ENCODE results near the gene FAM83E.
"Not testable (repeated sequence)": the region's sequence is repeated elsewhere in the genome, so short reads cannot be mapped to it uniquely, and the experiment has no call there.

FAM83E gene

DNA sequence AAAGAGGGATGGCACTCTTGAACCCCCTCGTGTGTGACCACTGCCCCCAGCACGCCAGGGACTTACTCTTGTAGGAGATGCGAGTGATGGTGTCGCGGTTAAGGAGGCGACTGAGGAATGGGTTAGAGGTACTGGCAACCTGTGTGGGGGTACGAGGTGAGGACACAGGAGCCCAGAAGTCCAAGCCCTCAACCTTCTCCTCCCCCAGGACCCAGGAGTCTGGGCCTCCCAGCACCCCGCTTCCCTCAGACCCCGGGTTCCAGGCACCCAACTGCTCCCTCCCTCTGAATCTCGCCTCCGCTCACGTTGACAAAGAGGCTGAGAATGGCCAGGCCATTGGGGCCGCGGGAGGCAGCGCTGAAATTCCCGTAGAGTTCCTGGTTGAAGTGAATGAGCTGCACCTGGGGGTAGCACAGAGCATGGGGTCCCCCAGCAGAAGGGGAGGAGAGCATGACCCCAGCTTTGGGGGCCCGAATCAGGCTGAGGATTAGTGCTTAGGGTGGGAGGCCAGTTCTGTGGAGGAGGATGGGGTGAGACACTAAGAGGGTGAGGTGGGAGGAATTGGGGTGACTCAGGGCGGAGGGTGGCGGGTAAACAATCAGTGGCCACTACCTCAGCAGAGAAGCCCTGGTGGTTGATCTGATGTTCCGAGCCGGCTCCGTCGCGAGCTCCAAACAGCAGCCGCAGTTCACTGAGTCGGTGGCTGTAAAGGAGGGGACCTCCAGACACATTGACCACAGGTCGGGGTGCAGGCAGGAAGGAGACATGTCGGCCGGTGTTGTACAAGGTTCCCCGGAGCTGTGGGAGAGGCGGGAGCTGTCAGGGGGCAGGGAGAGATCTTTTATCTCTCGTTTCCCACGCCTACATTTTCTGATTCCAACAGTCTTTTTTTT is 24.9 kb upstream of the FAM83E start:
- DNase-seq = no peak

DNA sequence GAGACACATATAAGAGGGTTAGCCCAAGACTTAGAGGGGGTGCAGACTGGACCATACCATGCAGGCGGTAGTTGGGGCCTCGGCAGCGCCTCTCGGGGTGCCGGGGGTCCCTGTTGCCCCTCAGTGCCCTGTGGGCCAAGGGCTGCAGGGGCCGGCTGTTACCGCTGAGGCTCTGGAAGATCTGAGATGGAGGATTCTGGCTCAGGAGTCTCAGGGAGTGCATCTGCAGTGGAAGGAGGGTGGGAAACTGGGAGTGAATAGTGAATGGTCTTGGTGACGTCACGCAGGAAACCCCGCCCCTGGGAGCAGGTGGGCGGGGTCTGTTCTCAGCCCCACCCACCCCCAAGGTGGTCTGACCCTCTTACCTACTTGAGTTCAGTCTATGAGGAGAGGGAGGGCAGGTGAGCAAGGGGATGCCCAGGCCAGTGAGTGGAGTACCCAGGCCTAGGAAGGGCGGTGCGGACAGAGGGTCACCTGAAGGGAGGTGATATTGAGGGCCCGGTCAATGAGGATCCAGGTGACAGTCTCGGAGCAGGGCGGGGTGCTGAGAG is 24.0 kb upstream of the FAM83E start:
- DNase-seq = no peak

DNA sequence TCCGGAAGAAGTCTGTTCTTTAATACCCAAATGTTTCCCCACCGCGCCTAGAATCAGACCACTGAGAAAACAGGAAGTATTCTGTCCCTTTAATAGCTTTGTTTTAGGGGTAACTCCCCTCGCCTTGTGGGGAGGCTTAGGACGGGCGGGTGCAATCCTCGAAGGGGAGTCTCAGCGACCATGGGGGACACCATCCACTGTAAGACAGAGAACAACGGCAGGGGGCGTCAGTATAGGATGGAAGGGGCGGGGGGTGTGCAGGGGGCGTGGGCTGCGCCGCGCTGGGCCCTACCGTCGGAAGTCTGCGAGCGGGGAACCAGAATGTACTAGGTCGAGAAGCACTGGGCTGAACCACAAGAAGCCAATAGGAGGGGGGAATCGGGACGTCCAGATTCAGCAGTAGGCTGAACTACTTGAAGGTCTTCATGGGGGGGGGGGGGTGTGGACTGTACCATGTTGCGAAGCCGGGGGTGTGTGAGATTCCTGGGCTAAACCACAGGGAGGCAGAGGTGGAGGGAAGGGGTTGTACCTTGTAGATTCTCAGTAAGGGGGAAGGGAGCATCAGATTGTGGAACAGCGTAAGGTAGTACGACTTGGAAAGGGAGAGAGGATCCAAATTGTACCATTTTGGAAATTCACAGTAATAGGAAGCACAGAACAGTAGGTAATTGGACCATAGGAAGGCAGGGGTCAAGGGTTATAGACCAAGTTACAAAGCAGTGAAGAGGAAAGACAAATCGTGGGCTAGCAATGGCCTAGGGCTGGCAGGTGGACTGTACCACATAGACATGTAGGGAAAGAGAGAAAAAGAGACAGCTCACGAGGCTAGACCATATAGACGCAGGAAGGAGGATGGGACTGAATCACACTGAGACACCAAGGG is 23.3 kb upstream of the FAM83E start:
- DNase-seq = peak; percentile 77

DNA sequence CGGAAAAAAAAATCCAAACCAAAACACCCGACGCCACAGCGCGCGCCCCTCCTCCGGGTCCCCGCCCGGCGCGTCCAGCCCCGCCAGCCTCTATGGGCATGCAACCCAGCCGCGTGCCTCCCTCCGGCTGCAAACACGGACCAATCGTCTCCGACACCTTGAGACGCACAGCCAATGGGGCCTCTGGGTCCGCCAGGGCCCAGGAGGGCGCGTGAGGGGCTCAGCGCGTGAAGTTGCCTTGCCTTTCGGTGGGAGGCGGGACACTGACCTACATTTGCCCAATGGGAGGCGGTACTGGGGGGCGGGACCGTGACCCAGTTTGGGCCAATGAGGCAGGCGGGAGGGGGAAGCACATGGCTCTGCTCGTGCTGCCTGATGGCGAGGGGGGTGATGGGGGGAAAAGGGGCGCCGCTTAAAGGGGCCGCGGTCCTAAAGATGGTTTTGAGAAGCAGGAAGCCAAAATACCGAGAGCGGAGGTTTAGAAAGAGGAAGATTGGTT is 22.6 kb upstream of the FAM83E start:
- peak; percentile 98 for DNase-seq

DNA sequence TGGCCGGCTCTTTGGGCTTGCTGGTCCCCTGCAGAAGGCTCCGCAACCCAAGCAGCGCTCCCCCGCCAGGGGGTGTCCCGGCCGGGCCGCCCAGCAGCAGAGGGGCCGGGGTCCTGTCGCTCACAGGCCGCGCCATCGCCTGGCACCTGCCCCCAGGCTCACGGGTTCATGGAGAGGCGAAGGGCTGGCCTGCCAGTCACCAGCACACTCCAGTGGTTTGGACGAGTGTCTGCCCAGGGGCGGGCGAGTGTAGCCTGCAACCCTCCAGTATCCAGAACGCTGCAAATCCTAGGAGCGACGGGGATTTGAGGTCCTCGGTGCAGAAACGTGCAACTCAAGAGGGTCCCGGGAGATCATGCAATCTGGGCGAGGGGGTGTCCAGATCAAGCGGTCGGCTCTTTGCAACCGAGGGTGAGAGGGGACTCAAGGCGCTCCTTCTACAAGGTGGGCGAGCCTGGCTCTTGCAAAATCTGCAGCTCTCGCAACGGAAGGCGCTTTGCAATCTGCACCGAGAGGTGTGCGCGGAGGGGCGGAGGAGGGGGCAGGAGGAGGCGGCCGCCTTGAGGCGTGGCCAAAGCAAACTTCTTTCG is 22.1 kb upstream of the FAM83E start, which contains the start of gene DBP:
Gene DBP, minus strand, starts transcription at position 521 of the 590 bp plus-strand sequence. Its CDS starts 385 bp downstream, at position 136.
- DNase-seq = peak; percentile 33

DNA sequence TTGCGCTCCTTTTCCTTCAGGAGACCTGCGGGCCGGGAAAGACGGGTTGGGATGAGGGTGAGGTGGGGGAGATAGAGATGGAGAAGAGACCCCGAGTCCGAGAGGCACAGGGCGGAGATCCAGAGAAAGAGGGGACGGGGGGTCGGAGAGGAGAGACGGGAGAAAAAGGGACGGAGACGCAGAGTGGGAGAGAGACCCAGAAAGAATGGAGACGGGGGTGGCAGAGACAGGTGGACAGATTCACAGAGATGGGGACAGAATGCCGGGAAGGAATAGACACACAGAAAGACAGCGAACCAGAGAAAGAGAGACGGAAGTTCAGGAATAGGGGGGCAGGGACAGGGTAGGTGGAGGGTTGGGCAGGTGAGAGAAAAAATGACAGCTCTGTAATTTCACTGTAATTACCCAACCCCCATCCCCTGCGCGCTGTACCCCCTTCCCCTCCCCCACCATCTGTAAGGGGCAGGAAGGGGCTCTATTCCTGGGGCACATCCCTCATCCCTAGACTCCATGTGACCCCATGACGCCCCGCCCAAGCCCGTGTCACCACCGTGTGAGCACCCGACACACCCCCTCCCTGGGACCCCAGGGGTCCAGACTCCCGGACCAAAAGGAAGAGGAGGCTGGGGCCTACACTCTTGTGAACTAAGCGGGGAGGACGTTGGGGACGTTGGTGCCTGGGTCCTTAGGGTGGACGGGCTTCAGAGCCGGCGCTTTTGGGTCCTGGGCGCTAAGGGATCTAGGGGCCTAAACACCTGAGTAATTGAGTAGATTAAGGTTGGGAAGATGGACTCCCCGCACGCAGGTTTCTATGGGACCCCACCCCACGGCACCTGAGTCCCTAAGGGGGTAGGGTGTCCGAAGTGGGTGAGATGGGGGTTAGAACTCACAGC is 21.3 kb upstream of the FAM83E start:
- no peak for DNase-seq

DNA sequence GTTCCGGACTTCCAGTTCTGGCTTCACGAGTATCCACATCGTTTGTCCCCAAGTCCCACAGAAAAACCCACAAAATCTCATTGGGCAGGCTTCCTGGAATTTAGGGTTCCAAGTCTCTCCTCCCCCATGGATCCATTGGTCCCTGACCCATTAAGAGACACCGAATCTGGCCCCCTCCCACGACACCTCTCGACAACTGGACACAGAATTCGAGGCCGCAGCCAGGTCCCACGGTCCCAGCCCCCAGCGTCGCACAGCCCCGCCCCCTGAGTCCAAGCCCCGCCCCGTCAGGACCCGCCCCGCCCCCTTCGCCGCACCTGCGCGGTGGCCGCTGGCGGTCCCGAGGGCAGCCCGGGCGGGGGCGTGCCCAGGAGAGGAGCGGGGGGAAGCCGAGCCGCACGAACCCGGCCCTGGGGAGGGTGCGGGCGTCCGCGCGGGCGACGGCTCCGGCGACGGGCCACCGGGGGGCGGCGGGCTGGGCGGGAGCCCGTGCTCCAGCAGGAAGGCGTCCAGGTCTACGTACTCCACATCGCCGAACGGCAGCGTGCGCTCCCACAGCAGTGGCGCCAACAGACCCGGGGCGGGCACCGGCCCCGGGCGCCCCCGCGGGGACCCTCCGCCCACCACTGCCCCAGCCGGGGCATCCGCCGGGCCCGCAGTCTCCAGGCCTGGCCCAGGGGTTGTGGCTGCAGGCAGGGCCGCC is 20.5 kb upstream of the FAM83E start:
- peak; percentile 74 for DNase-seq

DNA sequence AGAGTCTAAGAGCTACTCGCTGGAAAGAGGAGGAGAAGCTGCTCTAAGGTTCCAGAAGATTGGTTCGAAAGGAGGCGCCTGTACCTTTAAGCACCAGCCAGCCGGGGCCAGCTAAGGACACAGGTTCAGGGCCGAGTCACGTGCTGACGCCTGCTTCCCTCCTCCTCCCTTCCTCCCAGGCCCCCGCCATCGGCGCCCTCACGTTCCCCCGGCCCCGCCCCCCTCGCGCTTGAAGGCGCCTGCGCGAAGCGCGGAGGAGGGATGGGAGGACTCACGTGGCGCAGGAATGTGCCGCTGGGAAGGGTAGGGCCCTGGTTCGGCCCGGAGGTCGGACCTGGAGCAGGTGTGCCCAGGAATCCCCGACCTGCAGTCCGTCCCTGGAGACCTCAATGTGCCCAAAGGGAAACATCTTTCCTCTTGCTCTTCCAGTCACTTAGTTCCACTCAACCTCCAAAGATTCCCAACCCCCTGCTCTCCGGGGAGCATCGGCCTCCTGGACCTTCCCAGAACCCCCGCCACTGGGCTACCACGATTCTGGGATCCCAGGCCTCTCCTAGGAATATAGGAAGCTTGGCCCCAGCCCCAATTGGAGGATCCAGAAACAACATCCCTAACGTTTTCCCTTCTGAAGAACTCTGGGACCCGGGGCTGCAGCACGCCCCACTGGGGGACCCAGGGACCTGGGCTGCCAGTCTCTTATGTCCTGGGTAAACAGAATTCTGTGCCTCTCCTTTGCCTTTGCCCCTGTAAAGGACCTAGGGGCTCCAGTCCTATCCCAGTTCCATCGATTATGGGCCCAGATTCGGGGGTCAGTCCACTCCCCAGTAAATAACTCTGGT is 19.8 kb upstream of the FAM83E start:
- DNase-seq = peak; percentile 82

DNA sequence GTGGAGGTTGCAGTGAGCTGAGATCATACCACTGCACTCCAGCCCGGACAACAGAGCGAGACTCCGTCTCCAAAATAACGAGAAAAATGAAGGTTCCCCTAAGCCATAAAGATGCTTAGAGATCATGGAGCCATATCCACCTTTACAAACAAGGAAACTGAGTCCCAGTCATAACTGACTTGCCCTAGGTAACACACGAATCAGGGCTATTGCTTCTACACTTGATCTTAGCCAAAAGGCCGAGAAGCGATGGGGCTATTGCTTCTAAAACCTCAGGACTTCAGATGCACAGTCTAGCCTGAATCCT is 19.1 kb upstream of the FAM83E start:
- DNase-seq = no peak

DNA sequence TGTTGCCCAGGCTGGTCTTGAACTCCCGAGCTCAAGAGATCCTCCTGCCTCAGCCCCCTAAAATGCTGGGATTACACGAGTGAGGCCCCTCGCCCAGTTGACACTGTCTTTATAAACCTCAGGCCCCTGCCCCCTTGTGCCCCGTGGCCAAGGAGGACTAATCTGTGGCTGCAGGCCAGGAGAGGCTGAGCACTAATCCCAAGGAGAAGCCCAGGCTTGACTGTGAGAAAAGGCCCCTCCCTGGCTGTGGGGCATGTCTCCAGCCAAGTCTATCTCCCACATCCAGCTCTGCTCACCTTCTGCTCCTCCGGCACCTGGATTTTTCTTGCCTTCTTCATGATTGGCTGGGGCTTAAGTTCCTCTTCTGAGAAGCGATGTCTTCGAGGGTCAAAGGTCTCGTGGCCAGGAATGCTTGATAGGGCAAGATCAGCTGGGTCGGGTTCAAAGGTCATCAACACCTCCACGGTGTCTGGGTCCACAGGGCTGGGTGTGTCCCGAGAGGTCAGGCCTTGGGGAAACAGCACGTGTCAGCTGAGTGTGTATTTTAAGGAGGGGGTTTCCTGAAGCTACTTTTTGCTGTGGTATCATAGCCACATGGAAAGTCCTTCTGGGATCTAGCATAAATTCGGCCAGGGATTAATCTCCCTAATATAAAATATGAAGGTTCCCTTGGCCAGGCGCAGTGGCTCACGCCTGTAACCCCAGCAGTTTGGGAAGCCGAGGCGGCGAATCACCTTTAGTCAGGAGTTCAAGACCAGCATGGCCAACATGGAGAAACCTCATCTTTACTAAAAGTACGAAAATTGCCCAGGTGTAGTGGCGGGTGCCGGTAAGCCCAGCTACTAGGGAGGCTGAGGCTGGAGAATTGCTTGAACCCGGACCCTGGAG is 18.5 kb upstream of the FAM83E start:
- no peak for DNase-seq

DNA sequence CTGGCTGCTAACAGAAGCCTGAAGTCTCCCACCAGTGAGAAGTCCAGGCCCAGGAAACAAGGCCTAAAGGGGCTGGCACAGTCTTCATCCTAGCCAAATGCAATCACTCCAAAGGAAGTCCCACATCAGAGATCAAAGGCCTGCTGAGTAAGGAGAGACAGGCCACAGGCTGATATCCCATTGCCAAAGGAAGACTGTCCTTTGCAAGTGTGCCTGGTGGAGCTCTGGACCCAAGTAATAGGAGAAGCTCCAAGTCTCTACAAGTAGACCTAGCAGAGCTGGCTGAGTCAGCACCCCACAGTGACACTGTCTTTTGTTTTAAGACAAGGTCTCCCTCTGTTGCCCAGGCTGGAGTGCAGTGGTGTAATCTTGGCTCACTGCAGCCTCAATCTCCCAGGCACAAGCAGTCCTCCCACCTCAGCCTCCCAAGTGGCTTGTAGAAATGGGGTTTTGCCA is 17.8 kb upstream of the FAM83E start:
- DNase-seq = no peak

DNA sequence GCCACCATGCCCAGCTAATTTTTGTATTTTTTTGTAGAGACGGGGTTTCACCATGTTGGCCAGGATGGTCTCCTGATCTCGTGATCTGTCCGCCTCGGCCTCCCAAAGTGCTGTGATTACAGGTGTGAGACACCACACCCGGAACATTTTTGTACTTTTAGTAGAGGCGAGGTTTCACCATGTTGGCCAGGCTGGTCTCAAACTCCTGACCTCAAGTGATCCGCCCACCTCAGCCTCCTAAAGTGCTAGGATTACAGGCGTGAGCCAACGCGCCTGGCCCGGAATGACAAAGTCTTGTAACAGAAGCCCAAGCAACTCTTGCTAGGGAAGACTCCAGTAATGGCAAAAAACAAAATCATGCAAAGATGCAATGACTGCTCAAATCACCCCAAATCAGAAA is 17.4 kb upstream of the FAM83E start:
- not testable (repeated sequence) for DNase-seq

DNA sequence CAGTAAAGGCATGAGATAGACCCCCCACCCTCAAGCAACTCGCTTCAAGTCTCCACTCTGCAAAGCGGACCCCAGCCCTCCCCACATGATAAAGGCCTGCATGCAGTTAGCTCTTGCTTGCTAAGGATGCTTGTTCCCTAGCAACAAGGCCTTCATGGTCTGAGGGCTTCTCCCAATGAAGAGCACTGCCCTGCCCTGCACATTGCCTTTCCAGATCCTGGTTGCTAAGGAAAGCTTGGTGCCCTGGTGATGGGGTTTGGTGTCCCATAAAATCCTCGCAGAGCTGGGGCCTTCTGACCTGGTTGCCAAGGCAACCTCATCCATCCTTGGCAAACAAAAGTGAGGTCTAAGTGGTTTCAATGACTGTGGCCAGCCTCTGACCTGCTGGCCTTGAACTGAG is 16.3 kb upstream of the FAM83E start:
- DNase-seq = no peak

DNA sequence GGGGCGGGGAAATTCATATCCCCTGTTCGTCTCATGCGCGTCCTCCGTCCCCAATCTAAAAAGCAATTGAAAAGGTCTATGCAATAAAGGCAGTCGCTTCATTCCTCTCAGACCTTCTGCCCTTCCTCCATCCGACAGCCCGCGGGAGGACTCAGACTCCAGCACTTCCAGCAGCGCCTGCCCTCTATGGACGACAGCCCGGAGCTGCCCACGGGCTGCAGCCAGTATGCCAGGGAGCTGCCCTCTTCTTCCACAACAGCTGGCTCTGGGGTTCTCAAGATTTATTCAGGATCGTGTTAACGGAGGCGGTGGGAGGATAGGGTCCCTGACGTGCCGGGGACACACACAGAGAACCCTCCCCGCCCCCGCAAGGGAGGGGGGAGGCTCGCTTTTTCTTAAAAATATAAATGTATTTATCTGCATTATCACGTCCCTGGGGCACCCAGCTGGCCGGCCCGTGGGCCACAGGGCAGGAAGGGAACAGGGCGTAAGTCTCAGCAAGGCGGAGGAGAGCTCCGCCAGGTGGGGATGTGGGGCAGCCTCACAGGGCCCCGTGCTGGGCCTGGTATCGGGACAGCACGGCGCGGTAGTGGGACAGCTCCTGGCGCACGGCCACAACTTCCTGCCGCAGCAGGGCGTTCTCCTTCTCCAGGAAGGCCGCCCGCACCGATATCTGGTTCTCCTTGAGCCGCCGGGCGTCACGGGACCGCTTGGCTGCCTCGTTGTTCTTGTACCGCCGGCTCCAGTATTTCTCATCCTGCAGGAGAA is 15.6 kb upstream of the FAM83E start:
- DNase-seq = no peak

DNA sequence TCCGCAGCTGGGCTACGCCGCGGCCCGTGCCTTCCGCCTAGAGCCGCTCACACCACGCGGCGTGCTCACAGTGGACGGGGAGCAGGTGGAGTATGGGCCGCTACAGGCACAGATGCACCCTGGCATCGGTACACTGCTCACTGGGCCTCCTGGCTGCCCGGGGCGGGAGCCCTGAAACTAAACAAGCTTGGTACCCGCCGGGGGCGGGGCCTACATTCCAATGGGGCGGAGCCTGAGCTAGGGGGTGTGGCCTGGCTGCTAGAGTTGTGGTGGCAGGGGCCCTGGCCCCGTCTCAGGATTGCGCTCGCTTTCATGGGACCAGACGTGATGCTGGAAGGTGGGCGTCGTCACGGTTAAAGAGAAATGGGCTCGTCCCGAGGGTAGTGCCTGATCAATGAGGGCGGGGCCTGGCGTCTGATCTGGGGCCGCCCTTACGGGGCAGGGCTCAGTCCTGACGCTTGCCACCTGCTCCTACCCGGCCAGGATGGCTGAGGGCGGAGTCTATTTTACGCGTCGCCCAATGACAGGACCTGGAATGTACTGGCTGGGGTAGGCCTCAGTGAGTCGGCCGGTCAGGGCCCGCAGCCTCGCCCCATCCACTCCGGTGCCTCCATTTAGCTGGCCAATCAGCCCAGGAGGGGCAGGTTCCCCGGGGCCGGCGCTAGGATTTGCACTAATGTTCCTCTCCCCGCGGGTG is 14.9 kb upstream of the FAM83E start:
- no peak for DNase-seq

DNA sequence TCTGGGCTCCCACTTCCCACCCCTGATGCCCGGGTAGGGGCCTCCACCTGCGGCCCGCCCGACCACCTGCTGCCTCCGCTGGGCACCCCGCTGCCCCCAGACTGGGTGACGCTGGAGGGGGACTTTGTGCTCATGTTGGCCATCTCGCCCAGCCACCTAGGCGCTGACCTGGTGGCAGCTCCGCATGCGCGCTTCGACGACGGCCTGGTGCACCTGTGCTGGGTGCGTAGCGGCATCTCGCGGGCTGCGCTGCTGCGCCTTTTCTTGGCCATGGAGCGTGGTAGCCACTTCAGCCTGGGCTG is 14.4 kb upstream of the FAM83E start:
- DNase-seq = no peak

DNA sequence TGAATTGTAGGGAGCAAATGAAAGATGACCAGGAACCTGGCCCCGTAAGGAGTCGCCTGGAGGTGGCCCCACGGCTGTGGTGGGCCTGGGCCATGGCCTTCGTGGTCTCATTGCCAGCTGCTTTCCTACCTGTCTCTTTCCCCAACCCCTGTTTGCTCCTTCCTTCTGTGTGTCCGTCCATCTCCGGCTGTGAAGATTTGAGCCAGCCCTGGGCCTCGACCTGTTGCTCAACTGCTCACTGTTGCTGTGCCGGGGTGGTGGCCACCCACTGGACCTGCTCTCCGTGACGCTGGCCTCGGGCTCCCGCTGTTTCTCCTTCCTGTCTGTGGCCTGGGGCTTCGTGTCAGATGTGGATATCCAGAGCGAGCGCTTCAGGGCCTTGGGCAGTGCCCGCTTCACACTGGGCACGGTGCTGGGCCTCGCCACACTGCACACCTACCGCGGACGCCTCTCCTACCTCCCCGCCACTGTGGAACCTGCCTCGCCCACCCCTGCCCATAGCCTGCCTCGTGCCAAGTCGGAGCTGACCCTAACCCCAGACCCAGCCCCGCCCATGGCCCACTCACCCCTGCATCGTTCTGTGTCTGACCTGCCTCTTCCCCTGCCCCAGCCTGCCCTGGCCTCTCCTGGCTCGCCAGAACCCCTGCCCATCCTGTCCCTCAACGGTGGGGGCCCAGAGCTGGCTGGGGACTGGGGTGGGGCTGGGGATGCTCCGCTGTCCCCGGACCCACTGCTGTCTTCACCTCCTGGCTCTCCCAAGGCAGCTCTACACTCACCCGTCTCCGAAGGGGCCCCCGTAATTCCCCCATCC is 13.8 kb upstream of the FAM83E start:
- DNase-seq = no peak
